GM12865 (cell line): ENCODE data around the gene DNAJB6.

ENCODE experiments used
- DNase-seq: peaks from one replicate; pipeline ENCODE4 v3.0.0; 2010; ENCODE audit warnings: low read depth
- H3K4me3 ChIP-seq: 2 replicates; pipeline ENCODE4 v1.5.1; 2011; ENCODE audit warnings: mild to moderate bottlenecking, low read depth, low read length, control low read depth
- CTCF ChIP-seq: IDR thresholded peaks from 2 replicates; pipeline ENCODE4 v1.5.1; 2011; ENCODE audit warnings: low read length, control low read depth, low read depth, inconsistent platforms; ENCODE audit not compliant: insufficient read depth; ENCODE audit errors: missing control alignments

Gene DNAJB6

GRCh38 chr7:157339777-157340677 is 3.2 kb downstream of the DNAJB6 start:
- H3K4me3 ChIP-seq, result peak overlapping the region; percentile 69
- peak; percentile 76 for TF ChIP-seq CTCF
- DNase-seq, result peak; percentile 81

GRCh38 chr7:157347217-157347904 is 10.6 kb downstream of the DNAJB6 start:
- DNase-seq, result no peak
- TF ChIP-seq CTCF, result no peak

DNA sequence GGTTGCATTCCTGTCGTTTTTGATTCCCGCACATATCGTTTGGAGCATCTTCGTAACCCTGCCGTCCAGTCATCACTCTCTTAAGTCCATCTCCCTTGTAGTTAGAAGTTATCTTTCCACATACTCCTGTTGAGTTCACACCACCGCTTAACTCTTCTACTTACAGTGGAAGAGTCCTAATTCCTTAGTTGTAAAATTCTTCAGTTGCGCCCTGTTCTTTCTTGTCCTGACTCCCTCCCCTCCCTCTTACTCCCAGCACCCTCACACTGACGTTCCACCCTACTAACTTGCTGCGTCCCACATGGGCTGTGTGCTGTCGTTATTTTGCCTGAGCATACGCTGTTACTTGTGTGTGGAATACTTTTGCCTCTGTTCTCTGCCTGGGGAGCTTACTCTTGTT is 11.7 kb downstream of the DNAJB6 start:
- no peak for TF ChIP-seq CTCF
- H3K4me3 ChIP-seq, result no peak overlapping the region
- DNase-seq, result no peak

More at GRCh38 chr7:157347217-157347904, 10.6 kb downstream of the DNAJB6 start:
- no peak overlapping the region for H3K4me3 ChIP-seq

GRCh38 chr7:157352516-157352915 is 15.7 kb downstream of the DNAJB6 start:
- DNase-seq, result no peak
- no peak for TF ChIP-seq CTCF

DNA sequence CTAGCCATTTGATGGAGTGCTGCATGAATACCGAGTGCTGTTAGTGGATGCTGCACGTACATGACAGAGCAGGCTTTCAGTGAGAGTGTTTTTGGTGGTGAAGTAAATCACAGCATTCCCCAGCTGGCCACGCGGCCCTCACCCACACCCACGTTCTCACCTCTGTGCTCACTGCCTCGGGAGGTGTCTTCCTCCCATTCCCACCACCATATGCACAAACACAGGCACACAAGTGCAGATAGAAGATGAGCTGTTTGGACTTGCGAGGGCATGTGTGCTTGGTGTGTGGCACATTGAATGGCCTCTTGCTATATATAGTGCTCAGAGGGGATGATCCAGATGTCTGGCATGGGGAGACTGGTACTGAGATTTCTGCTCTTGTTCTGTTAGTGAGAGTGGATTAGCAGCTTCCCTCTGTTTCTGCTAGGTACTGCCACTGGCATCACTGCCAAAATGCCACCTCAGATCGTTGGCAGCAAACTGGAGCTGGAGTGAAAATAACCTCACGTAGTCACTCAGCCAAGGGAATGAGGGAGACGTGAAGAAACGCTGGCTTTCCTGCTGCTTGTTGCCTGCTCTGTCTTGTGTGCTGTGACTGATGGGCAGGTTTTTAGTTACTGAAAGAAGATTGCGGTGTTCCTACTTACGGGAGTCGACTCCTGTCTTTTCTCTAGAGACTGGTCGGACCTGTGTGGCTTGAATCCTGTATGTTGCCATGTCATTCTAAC is 19.1 kb downstream of the DNAJB6 start:
- DNase-seq, result no peak
- no peak overlapping the region for H3K4me3 ChIP-seq

More at GRCh38 chr7:157352516-157352915, 15.7 kb downstream of the DNAJB6 start:
- H3K4me3 ChIP-seq, result peak overlapping the region; percentile 18; the same call in 1 of the 2 replicates

More for the DNA sequence above, 19.1 kb downstream of the DNAJB6 start:
- TF ChIP-seq CTCF, result no peak
